ENCODE results near the gene KCNC1. TPM values are rescaled to one million over a fixed set of nuclear protein-coding genes. Genes with fewer than 3 reads are reported as not detected.

KCNC1 gene
- total and polyA plus RNA-seq, 2 experiments from 2014 or later, result 0.11 TPM; not detected in 1

DNA sequence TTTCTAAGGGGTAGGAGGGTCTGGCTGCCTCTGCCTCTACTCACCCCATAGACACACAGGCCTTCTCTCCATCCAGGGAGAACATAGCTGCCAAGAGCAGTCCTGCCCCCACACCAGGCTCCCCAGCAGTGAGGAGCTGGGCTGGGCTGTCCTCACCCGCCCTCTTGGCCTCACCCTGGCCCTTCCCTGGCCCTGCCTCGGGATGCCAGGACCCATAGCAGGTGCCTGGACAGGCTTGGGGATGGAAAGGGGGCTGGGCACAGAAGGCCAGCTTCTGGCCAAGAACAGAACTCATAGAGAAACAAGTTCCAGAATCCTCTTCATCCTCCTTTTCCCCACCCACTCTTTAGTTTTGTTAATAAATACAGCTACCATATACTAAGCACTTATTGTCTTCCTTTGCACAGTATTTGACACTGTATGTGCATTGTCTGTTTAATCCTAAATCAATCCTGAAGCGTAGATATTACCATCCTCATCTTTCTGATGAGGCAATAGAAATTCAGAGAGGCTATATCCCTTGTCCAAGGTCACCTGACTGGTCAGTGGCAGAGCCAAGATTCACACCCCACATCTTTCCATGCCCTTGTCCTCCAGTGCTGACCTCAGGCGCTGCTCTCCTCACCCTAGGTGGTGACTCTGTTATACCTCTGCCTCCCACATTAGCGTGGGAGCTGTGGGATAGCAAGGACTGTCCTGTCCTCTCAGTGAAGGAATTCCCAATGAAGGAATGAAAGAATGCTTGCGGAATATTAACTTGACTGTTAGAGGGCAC lies 37.2 kb upstream of the KCNC1 start:
- Histone ChIP-seq H2AFZ (no peak overlapping the region), H3K36me3 (ENCODE audit: insufficient read depth) (no peaks in the 10 kb centered on the region), H3K27ac (ENCODE audit: low read depth) (no peak overlapping the region), H4K20me1 (replicated peaks; ENCODE audit: insufficient read depth) (peaks cover 3% of the 10 kb centered on the region; the same call in 1 of the 2 replicates), H3K4me1 (ENCODE audit: insufficient read depth) (no peaks in the 10 kb centered on the region), H3K79me2 (replicated peaks; ENCODE audit: insufficient read depth) (no peaks in the 10 kb centered on the region), H3K4me3 (no peak overlapping the region), H3F3A (replicated peaks; ENCODE audit: low read depth) (no peaks in the 10 kb centered on the region), H3K9me2 (ENCODE audit: insufficient read depth) (no peaks in the 10 kb centered on the region), H3K27me3 (ENCODE audit: insufficient read depth) (peaks cover 57% of the 10 kb centered on the region), H3K4me2 (no peak overlapping the region)
- 0 out of 3 replicates have a peak, but pooled peaks cover 4% of the 10 kb centered on the region for H3K4me1 Mint-ChIP-seq
- H3K36me3 Mint-ChIP-seq (ENCODE audit: low read depth), result no peaks in the 10 kb centered on the region
- ATAC-seq (no peak), DNase-seq (ENCODE audit: low spot score) (no peak)
- peaks cover 25% of the 10 kb centered on the region for H3K27me3 Mint-ChIP-seq (ENCODE audit: insufficient read depth, low read depth, poor library complexity)
- H3K27ac Mint-ChIP-seq, result no peak overlapping the region
- no peak overlapping the region for H3K4me3 Mint-ChIP-seq
- no peaks in the 10 kb centered on the region for H3K9me3 Mint-ChIP-seq
- TF ChIP-seq POLR2AphosphoS5 (IDR thresholded peaks at IDR 0.05; ENCODE audit: low read depth), result no peak
- TF ChIP-seq NANOG (IDR thresholded peaks at IDR 0.05; ENCODE audit: borderline replicate concordance), result no peak
- no peak for TF ChIP-seq EZH2 (IDR thresholded peaks at IDR 0.05; ENCODE audit: low read depth, unreplicated experiment)
- no peak for TF ChIP-seq ZNF331 (CRISPR knock-in tag; IDR thresholded peaks at IDR 0.05; ENCODE audit: low read depth)
- TF ChIP-seq ZNF114 (CRISPR knock-in tag; IDR thresholded peaks at IDR 0.05), result no peak
- TF ChIP-seq, protein P1, sequence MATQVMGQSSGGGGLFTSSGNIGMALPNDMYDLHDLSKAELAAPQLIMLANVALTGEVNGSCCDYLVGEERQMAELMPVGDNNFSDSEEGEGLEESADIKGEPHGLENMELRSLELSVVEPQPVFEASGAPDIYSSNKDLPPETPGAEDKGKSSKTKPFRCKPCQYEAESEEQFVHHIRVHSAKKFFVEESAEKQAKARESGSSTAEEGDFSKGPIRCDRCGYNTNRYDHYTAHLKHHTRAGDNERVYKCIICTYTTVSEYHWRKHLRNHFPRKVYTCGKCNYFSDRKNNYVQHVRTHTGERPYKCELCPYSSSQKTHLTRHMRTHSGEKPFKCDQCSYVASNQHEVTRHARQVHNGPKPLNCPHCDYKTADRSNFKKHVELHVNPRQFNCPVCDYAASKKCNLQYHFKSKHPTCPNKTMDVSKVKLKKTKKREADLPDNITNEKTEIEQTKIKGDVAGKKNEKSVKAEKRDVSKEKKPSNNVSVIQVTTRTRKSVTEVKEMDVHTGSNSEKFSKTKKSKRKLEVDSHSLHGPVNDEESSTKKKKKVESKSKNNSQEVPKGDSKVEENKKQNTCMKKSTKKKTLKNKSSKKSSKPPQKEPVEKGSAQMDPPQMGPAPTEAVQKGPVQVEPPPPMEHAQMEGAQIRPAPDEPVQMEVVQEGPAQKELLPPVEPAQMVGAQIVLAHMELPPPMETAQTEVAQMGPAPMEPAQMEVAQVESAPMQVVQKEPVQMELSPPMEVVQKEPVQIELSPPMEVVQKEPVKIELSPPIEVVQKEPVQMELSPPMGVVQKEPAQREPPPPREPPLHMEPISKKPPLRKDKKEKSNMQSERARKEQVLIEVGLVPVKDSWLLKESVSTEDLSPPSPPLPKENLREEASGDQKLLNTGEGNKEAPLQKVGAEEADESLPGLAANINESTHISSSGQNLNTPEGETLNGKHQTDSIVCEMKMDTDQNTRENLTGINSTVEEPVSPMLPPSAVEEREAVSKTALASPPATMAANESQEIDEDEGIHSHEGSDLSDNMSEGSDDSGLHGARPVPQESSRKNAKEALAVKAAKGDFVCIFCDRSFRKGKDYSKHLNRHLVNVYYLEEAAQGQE (IDR thresholded peaks at IDR 0.05; ENCODE audit: unreplicated experiment), result no peak
- no peak for TF ChIP-seq JUNB (IDR thresholded peaks at IDR 0.05; ENCODE audit: unreplicated experiment)
- no peak for TF ChIP-seq CREB1 (CRISPR knock-in tag; IDR thresholded peaks at IDR 0.05; ENCODE audit: low read depth)
- TF ChIP-seq, protein P2, sequence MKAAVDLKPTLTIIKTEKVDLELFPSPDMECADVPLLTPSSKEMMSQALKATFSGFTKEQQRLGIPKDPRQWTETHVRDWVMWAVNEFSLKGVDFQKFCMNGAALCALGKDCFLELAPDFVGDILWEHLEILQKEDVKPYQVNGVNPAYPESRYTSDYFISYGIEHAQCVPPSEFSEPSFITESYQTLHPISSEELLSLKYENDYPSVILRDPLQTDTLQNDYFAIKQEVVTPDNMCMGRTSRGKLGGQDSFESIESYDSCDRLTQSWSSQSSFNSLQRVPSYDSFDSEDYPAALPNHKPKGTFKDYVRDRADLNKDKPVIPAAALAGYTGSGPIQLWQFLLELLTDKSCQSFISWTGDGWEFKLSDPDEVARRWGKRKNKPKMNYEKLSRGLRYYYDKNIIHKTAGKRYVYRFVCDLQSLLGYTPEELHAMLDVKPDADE (IDR thresholded peaks at IDR 0.05), result no peak
- TF ChIP-seq STAT1 (IDR thresholded peaks at IDR 0.05; ENCODE audit: unreplicated experiment), result no peak
- TF ChIP-seq, protein P3, sequence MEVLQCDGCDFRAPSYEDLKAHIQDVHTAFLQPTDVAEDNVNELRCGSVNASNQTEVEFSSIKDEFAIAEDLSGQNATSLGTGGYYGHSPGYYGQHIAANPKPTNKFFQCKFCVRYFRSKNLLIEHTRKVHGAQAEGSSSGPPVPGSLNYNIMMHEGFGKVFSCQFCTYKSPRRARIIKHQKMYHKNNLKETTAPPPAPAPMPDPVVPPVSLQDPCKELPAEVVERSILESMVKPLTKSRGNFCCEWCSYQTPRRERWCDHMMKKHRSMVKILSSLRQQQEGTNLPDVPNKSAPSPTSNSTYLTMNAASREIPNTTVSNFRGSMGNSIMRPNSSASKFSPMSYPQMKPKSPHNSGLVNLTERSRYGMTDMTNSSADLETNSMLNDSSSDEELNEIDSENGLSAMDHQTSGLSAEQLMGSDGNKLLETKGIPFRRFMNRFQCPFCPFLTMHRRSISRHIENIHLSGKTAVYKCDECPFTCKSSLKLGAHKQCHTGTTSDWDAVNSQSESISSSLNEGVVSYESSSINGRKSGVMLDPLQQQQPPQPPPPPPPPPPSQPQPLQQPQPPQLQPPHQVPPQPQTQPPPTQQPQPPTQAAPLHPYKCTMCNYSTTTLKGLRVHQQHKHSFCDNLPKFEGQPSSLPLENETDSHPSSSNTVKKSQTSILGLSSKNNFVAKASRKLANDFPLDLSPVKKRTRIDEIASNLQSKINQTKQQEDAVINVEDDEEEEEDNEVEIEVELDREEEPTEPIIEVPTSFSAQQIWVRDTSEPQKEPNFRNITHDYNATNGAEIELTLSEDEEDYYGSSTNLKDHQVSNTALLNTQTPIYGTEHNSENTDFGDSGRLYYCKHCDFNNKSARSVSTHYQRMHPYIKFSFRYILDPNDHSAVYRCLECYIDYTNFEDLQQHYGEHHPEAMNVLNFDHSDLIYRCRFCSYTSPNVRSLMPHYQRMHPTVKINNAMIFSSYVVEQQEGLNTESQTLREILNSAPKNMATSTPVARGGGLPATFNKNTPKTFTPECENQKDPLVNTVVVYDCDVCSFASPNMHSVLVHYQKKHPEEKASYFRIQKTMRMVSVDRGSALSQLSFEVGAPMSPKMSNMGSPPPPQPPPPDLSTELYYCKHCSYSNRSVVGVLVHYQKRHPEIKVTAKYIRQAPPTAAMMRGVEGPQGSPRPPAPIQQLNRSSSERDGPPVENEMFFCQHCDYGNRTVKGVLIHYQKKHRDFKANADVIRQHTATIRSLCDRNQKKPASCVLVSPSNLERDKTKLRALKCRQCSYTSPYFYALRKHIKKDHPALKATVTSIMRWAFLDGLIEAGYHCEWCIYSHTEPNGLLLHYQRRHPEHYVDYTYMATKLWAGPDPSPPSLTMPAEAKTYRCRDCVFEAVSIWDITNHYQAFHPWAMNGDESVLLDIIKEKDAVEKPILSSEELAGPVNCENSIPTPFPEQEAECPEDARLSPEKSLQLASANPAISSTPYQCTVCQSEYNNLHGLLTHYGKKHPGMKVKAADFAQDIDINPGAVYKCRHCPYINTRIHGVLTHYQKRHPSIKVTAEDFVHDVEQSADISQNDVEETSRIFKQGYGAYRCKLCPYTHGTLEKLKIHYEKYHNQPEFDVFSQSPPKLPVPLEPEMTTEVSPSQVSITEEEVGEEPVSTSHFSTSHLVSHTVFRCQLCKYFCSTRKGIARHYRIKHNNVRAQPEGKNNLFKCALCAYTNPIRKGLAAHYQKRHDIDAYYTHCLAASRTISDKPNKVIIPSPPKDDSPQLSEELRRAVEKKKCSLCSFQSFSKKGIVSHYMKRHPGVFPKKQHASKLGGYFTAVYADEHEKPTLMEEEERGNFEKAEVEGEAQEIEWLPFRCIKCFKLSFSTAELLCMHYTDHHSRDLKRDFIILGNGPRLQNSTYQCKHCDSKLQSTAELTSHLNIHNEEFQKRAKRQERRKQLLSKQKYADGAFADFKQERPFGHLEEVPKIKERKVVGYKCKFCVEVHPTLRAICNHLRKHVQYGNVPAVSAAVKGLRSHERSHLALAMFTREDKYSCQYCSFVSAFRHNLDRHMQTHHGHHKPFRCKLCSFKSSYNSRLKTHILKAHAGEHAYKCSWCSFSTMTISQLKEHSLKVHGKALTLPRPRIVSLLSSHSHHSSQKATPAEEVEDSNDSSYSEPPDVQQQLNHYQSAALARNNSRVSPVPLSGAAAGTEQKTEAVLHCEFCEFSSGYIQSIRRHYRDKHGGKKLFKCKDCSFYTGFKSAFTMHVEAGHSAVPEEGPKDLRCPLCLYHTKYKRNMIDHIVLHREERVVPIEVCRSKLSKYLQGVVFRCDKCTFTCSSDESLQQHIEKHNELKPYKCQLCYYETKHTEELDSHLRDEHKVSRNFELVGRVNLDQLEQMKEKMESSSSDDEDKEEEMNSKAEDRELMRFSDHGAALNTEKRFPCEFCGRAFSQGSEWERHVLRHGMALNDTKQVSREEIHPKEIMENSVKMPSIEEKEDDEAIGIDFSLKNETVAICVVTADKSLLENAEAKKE (CRISPR knock-in tag; IDR thresholded peaks at IDR 0.05), result no peak
- TF ChIP-seq, protein P4, sequence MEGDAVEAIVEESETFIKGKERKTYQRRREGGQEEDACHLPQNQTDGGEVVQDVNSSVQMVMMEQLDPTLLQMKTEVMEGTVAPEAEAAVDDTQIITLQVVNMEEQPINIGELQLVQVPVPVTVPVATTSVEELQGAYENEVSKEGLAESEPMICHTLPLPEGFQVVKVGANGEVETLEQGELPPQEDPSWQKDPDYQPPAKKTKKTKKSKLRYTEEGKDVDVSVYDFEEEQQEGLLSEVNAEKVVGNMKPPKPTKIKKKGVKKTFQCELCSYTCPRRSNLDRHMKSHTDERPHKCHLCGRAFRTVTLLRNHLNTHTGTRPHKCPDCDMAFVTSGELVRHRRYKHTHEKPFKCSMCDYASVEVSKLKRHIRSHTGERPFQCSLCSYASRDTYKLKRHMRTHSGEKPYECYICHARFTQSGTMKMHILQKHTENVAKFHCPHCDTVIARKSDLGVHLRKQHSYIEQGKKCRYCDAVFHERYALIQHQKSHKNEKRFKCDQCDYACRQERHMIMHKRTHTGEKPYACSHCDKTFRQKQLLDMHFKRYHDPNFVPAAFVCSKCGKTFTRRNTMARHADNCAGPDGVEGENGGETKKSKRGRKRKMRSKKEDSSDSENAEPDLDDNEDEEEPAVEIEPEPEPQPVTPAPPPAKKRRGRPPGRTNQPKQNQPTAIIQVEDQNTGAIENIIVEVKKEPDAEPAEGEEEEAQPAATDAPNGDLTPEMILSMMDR (conservative IDR thresholded peaks at IDR 0.05; ENCODE audit: low read depth in 2 of 2), result no peak
- TF ChIP-seq EZH2phosphoT487 (IDR thresholded peaks at IDR 0.05; ENCODE audit: unreplicated experiment), result no peak

Measured in GM23338 (cell line).